ENCODE results near the gene EPC2. TPM values are rescaled to one million over a fixed set of nuclear protein-coding genes. Genes with fewer than 3 reads are reported as not detected.

Gene EPC2
- total and polyA plus RNA-seq, 4 donors: 7.0 to 65.3 (median 20.8) TPM

- TF ChIP-seq CTCF (IDR thresholded peaks at IDR 0.05; ENCODE audit: control extremely low read depth, extremely low read depth): no peak
- peak overlapping the region in 1 of 2 donors; percentile 14 for H3K9ac ChIP-seq (ENCODE audit: insufficient read depth in 1 of 2, low read length in 2 of 2)
- H3K9me3 ChIP-seq (ENCODE audit: control insufficient read depth in 4 of 4, insufficient read depth in 3 of 4, low read length in 3 of 4): no peaks in the 10 kb centered on the region
- WGBS, 2 donors: 19 to 20% methylated on average over 8 of the region's 8 CpGs
- H3K27me3 ChIP-seq (ENCODE audit: control insufficient read depth in 3 of 3, insufficient read depth in 3 of 3, low read length in 2 of 3): no peaks in the 10 kb centered on the region
- H3K27ac ChIP-seq (ENCODE audit: low read depth in 1 of 2, low read length in 1 of 2): no peak overlapping the region
- H3K4me1 ChIP-seq (ENCODE audit: control insufficient read depth in 5 of 5, insufficient read depth in 5 of 5, low read length in 5 of 5): peaks cover 0 to 27% (median 1%) of the 10 kb centered on the region in 5 donors
- ATAC-seq (ENCODE audit: insufficient read depth, low FRiP score) (no peak), DNase-seq (peak; percentile 19 to 48 (median 29))
- no peaks in the 10 kb centered on the region for H3K36me3 ChIP-seq (ENCODE audit: control insufficient read depth in 4 of 4, insufficient read depth in 4 of 4, low read length in 4 of 4)
- no peak overlapping the region for H3K4me3 ChIP-seq
Observed at GRCh38 chr2:148817210-148817708, 172.7 kb downstream of the EPC2 start.

- DNase-seq (peak in 1 of 3 donors; percentile 24), ATAC-seq (ENCODE audit: insufficient read depth, low FRiP score) (no peak)
Observed at GRCh38 chr2:148819019-148819585, 174.6 kb downstream of the EPC2 start.

GRCh38 chr2:148824190-148824589, 179.6 kb downstream of the EPC2 start:
- ATAC-seq (ENCODE audit: insufficient read depth, low FRiP score) (no peak), DNase-seq (no peak)
- Histone ChIP-seq H3K9ac (ENCODE audit: insufficient read depth in 1 of 2, low read length in 2 of 2) (no peak overlapping the region), H3K4me3 (no peak overlapping the region), H3K9me3 (ENCODE audit: control insufficient read depth in 4 of 4, insufficient read depth in 3 of 4, low read length in 3 of 4) (no peaks in the 10 kb centered on the region), H3K27me3 (ENCODE audit: control insufficient read depth in 3 of 3, insufficient read depth in 3 of 3, low read length in 2 of 3) (no peaks in the 10 kb centered on the region), H3K36me3 (ENCODE audit: control insufficient read depth in 4 of 4, insufficient read depth in 4 of 4, low read length in 4 of 4) (no peaks in the 10 kb centered on the region), H3K4me1 (ENCODE audit: control insufficient read depth in 5 of 5, insufficient read depth in 5 of 5, low read length in 5 of 5) (peaks cover 0 to 7% (median 0%) of the 10 kb centered on the region in 5 donors), H3K27ac (ENCODE audit: low read depth in 1 of 2, low read length in 1 of 2) (no peak overlapping the region)
- TF ChIP-seq CTCF (IDR thresholded peaks at IDR 0.05; ENCODE audit: control extremely low read depth, extremely low read depth): no peak
- 89 to 96% methylated on average over 1 of the region's 1 CpG for WGBS, 2 donors

More at GRCh38 chr2:148819019-148819585, 174.6 kb downstream of the EPC2 start:
- Histone ChIP-seq H3K9me3 (ENCODE audit: control insufficient read depth in 4 of 4, insufficient read depth in 3 of 4, low read length in 3 of 4) (no peaks in the 10 kb centered on the region), H3K9ac (ENCODE audit: insufficient read depth in 1 of 2, low read length in 2 of 2) (no peak overlapping the region), H3K27ac (ENCODE audit: low read depth in 1 of 2, low read length in 1 of 2) (no peak overlapping the region), H3K36me3 (ENCODE audit: control insufficient read depth in 4 of 4, insufficient read depth in 4 of 4, low read length in 4 of 4) (no peaks in the 10 kb centered on the region), H3K27me3 (ENCODE audit: control insufficient read depth in 3 of 3, insufficient read depth in 3 of 3, low read length in 2 of 3) (no peaks in the 10 kb centered on the region), H3K4me1 (ENCODE audit: control insufficient read depth in 5 of 5, insufficient read depth in 5 of 5, low read length in 5 of 5) (peaks cover 0 to 20% (median 0%) of the 10 kb centered on the region in 5 donors), H3K4me3 (no peak overlapping the region)
- no peak for TF ChIP-seq CTCF (IDR thresholded peaks at IDR 0.05; ENCODE audit: control extremely low read depth, extremely low read depth)
- 70 to 83% methylated on average over 4 of the region's 4 CpGs for WGBS, 2 donors

- H3K4me3 ChIP-seq: no peak overlapping the region
- H3K27ac ChIP-seq (ENCODE audit: low read depth in 1 of 2, low read length in 1 of 2): no peak overlapping the region
- ATAC-seq (ENCODE audit: insufficient read depth, low FRiP score) (no peak), DNase-seq (no peak)
- peaks cover 0 to 2% (median 0%) of the 10 kb centered on the region in 4 donors for H3K9me3 ChIP-seq (ENCODE audit: control insufficient read depth in 4 of 4, insufficient read depth in 3 of 4, low read length in 3 of 4)
- no peaks in the 10 kb centered on the region for H3K27me3 ChIP-seq (ENCODE audit: control insufficient read depth in 3 of 3, insufficient read depth in 3 of 3, low read length in 2 of 3)
- no peaks in the 10 kb centered on the region for H3K4me1 ChIP-seq (ENCODE audit: control insufficient read depth in 5 of 5, insufficient read depth in 5 of 5, low read length in 5 of 5)
- TF ChIP-seq CTCF (IDR thresholded peaks at IDR 0.05; ENCODE audit: control extremely low read depth, extremely low read depth): no peak
- H3K36me3 ChIP-seq (ENCODE audit: control insufficient read depth in 4 of 4, insufficient read depth in 4 of 4, low read length in 4 of 4): no peaks in the 10 kb centered on the region
- H3K9ac ChIP-seq (ENCODE audit: insufficient read depth in 1 of 2, low read length in 2 of 2): no peak overlapping the region
Observed at GRCh38 chr2:148826791-148827190, 182.2 kb downstream of the EPC2 start.

All from lung (tissue), 12 donors.